ENCODE measurements around the gene PIKFYVE.
"Not testable (repeated sequence)": the region's sequence is repeated elsewhere in the genome, so short reads cannot be mapped to it uniquely, and the experiment has no call there.

Gene PIKFYVE

DNA sequence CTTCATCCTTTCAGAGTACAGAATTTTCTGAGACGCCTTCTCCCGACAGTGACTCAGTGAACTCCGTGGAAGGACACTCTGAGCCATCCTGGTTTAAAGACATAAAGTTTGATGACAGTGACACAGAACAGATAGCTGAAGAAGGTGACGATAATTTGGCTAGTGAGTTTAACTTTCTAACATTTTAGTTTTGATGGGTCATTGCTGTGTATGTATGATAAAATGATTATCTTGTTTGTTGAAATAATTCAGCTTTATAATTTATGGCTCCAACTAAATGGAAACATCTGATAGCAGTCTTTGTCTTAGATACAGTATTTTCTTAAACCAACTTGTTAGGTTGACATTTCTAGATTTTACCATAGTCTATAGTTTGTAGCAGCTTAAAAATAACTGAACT, 38.1 kb downstream of the PIKFYVE start:
- no peak for DNase-seq

DNA sequence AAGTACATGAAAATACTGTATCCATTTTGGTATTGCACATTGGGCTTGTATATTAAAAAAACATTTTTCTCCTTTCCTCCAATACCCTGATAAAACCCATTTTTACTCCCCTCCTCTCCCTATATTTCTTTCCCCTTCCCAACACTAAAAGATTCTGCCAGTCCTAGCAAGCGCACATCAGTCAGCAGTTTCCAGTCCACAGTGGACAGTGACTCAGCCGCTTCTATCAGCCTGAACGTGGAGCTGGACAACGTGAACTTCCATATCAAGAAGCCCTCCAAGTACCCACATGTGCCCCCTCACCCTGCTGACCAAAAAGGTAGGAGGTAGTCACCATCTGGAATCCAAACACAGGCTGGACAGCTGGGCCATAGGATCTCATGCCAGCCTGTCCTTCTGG, 38.6 kb downstream of the PIKFYVE start:
- DNase-seq = no peak

DNA sequence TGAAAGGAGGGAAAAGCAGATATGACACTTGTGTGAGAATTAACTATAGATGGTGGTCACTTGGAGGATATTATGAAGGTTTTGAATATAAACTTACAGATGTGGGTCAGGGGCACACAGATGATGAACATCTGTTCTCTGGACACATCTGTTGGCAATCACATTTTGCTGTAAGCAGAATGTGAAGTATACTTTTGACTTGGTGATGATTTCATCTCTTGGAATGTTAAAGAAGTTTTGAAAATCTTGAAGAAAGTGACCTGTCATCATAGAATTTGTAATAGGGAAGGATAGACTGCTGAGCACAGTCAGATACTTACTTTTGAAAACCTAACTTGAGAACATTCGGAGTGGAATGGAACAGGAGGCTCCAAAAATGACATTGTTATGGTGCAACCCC, 40.2 kb downstream of the PIKFYVE start:
- DNase-seq = no peak

DNA sequence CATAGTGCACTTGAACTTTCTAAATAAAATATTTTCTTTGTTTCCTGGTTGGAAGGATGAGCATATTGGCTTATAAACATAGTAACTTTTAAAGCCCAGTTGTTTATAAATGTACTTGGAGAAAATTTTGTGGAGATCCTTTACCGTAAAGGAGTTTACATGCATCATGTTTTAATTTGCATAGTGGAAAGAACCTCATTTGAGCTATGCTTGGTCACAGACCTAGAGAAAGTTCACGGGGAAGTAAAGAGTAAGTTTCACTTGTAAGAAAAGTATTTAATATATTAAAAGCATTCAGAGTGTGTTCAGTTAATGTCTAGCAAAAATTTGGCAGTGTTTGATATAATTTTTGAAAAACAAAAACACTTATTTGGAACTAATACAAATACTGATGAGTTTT, 45.3 kb downstream of the PIKFYVE start:
- DNase-seq = no peak

DNA sequence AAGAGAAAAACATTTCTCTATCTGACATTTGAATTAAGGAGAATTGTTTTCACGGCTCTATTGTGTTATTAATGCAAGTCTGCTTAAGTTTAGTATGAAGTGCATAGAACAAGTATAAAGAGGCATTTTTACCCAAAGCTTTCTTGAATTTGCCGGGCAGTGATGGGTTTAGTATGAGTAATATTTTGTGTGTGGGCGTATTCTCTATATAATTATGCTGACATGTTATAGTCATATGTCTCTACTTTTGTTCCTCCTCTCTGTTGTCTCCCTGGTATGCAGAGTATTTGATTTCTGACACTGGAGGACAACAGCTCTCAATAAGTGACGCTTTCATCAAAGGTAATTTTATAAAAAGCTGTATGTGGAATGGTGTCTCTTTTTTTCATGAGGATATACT, 45.9 kb downstream of the PIKFYVE start:
- DNase-seq = peak; percentile 28

DNA sequence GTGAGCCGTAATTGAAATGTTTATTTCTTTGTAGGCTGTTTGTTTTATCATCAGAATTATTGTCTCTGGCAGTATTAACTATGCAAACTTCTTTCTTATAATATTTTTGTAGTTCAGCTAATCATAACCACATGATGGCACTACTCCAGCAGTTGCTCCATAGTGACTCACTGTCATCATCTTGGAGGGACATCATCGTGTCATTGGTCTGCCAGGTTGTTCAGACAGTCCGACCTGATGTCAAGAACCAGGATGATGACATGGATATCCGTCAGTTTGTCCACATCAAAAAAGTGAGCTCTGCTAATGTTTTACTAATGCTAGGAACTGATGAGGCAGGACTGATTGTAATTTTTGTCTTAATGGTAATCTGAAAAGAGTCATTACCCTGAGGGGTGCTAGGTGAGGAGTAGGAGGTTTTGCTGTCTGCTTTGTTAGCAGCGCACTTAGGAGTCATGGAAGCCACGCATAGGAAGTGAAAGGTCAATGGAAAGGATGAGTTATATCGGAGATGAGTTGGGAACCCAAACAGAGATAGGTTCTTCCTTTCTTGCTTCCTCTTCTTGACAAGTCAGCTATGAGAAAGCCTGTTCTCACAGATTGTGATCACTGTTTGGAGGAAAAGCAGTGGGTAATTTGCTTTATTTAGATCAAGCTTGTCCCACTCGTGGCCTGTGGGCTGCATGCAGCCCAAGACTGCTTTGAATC, 49.2 kb downstream of the PIKFYVE start:
- DNase-seq = no peak

DNA sequence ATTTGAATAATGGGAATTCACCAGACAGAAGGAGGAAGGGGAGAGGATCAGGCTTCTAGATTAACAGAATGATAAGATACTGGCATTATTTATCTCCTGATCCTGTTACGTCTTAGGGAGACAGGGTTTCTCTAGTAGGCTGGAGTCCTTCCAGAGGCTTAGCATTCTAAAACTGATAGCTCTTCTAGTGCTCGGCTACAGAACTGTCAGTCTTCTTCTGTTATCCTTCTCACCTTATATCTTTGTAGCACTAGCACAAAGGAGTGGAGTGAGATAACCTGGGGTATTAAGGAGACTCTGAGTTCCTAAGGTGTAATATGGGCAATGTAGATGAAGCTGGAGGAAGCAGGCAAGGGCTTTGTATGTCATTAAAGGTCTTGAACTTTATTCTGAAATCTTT, 52.1 kb downstream of the PIKFYVE start:
- no peak for DNase-seq

DNA sequence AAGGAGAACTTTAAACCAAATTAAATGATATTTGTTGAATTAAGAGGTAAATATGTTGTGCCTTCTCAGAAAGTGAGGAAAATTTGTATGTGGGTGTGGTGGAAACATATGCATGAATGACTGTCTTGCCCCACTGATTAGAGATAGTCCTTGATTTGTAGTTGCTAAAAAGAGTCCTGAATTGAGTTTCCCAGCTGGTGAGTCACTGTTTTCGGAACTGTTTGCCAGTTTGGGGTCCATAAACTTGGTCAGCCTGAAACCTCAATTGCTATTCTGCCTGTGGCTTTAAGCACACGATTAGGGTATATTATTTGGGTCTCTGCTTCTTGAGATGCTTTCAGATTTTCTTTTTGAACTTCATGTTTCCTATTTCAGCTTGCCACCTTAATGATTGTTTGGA, 53.3 kb downstream of the PIKFYVE start:
- peak; percentile 55 for DNase-seq

DNA sequence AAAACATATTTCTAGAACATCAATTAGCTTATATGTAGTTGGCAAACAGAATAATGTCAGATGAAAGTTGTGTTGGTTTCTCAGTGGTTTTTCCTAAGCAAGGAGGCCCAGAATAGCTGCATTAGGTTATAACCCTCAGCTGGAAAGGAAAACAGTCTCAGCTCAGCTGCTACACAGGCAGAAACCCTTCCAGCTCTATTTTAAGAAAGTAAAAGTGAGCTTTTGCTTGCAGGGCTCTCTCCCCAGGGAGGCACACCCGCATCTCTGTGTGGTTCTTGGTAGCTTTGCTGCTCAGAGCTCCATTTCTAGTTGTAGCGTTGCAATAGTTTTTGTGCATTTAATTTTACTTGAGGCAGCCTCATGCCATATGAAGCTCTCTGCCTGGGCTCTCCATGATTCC, 54.6 kb downstream of the PIKFYVE start:
- DNase-seq = no peak

DNA sequence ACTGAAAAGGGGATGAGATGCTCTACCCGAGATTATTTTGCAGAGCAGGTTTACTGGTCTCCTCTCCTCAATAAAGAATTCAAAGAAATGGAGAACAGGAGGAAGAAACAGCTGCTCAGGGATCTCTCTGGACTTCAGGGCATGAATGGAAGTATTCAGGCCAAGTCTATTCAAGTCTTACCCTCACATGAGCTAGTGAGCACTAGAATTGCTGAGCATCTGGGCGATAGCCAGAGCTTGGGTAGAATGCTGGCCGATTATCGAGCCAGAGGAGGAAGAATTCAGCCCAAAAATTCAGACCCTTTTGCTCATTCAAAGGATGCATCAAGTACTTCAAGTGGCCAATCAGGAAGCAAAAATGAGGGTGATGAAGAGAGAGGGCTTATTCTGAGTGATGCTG, 60.0 kb downstream of the PIKFYVE start:
- DNase-seq = no peak

DNA sequence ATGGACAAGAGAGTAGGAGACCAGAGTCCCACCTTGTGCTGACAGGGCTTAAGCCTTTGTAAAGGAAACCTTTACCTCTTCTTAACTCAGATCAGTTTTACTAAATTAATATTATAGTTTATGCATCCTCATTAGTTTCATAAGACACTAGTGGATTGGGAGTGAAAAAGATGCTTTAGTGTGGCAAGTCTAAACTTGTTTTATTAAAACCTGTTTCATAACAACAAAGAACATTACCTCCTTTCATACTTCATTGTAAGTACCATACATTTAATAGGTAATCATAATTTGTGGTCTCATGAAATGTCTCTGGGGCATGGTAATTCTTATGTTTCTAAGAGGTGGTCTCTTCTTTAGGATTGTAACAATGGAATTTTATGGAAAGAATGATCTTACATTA, 63.4 kb downstream of the PIKFYVE start:
- no peak for DNase-seq

DNA sequence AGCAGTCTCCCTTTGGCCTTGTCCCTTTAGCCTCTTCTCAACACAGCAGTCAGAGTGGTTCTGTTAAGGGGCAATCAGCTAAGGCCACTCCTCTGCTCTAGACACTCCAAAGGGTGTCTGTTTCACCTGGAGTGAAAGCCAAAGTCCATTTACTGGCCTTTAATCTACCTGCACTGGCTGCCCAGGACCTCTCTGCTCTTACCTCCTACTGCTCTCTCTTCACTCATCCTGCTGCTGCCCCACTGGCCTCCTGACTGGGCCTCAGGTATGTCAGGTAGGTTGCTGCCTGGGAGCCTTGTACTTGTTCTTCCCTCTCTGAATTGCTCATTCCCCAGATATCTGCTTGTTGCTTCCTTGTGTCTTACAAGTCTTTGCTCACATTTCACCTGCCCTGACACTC, 68.2 kb downstream of the PIKFYVE start:
- no peak for DNase-seq

DNA sequence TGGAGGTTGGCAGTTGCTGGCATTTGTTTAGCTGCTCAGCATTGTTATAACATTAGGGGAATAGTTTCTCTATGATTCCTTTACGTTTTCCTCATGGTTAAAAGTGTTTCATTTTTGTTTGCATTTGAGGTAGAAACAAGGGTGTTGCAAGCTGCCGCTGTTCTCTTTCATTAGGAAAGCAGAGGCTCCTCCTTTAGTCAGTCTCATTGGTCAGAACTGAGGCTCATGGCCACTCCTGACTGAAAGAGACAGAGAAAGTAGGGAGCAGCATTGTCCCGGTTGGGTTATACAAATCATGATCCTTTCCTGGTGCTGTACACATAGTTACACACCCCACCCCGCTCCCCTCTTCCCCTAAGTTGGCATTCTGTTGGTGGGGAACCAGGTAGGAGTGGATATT, 80.7 kb downstream of the PIKFYVE start:
- no peak for DNase-seq

DNA sequence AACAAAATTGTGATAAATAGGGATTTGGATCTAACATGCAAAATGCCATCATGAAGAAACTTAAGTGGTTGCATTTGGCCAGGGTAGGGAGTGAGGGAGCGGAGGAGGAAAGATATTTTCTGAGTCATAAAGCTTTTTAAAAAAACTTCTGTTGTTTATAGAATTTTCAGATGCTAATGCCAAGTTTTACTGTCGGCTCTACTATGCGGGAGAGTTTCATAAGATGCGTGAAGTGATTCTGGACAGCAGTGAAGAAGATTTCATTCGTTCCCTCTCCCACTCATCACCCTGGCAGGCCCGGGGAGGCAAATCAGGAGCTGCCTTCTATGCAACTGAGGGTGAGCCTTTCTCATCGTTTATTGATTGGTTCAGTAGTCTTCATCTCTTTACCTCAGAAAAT, 84.6 kb downstream of the PIKFYVE start:
- no peak for DNase-seq

DNA sequence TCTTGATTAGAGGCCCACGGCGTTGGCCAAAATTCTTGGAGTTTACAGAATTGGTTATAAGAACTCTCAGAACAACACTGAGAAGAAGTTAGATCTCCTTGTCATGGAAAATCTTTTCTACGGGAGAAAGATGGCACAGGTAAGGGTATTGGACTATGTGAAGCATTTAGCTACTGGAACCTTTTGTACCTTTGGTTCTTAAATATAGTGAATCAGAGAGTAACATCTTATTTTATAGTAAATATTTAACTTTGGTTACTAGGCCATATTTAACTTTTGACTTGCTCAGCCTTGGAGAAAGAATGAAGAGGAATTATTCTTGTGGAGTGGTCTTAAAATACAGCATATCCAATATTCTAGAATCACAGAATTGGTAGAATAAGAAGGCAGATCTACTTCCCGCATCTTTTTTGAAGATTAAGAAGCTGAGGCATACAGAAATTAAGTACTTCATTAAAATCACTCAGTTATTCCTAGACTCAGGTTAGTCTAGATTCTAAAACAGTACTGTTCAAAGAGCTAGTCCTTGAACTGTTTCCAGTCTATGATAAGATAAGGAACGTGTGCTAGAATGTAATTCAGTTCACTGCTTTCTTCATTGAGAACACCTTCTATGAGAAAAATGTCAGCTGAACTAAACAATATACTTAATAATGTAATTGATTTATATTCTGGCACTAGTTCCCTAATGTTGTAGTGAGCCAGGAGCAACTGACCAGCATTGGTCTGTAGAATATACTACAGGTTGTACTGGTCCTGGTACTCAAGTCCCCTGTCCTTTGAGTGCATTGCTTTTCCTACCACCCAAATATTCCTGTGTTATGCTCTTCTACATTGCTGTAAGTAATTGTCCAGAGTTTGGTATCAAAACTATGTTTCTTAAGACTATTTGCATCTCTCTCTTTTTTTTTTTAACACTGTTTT, 86.9 kb downstream of the PIKFYVE start:
- no peak for DNase-seq

DNA sequence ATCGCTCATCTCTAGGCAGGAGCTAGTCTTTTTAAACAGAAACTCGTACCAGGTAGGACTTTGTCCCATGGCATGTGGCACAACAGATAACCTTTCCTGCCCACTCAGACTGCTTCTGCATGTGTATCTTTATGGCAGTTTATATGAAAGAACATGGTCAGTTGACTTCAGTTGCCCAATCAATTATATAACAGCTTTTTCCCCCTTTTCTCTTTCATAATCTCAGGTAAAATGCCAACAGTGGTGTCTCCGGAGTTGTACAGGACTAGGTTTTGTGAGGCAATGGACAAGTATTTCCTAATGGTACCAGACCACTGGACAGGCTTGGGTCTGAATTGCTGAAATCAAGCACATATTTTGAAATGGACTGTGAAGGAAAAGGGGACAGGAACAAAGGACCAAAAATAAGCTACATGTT, 88.9 kb downstream of the PIKFYVE start:
- no peak for DNase-seq

DNA sequence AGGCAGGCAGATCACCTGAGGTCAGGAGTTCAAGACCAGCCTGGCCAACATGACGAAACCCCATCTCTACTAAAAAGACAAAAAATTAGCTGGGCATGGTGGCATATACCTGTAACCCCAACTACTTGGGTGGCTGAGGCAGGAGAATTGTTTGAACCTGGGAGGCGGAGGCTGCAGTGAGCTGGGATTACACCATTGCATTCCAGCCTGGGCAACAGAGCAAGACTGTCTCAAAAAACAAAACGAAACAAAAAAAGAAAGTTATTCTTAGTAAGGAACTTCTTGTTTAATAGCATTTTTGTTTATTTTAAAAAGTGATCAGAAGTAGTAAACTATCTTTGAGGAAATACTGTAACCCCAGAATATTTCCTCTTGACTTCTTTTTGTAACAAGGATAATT, 90.4 kb downstream of the PIKFYVE start:
- not testable (repeated sequence) for DNase-seq

DNA sequence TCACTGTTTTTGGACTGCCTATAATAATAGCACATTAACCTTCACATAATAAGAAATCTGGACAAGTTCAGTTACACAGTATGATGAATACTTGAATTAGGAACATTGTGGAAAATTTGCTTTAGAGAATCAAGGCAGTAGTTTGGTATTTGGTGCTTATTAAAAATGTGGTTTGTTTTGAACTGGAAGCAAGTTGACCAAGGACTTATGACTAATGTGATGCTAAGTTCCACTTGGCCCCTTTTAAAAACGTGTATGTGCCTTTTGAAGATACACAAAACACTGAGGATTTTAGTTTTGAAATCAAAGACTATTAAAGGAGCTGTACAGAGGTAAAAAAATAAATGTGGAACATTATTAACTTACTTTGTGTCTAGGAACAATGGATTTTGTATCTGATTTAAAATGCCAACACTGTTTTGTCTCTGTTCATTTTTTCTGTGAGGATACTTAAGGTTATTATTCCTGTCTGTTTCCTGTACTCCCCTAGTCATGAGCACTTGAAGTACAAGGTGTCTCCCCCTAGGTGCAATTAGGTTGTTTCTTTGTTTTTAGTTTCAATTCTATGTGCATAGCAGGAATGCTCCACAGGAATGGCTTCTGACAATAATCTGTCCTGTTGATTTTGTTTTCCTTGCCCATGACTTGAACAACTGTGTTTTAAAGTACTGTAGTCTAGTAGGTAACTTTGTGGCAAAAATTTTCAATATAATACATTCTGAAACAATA, 91.0 kb downstream of the PIKFYVE start:
- DNase-seq = no peak

DNA sequence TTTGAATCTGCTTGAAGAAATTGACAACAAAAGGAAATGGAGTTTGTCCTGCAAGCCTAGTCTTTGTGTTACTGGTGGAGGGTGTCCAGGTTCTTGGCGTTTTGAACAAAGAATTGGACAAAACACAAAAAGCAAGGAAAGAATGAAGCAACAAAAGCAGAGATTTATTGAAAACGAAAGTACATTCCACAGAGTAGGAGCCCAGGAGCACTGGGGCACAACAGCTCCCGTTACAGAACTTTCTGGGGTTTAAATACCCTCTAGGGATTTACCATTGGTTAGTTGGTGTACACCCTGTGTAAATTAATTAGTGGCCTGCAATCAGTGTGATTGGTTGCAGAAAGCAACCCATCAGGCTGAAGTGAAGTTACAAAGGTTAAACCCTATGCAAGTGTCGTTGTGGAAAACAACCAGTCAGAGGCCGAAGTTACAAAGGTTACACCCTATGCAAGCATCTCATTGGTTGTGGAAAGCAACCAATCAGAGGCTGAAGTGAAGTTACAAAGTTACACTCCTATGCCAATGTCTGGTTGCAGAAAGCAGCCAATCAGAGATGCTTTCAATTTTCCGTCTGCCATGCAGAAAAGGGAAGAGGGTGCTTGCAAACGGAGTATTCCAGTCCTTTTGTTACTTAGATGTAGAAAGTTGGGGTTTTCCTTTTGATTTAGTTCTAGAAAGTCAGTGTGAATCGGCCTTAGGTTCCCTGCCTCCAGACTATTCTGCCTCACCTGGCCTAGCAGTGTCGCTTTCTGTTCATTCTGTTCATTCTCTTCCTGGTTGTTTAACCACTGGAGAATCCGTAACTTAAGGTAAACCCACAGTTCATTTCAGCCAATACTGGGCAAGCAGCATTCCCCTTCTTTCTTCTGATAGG, 92.9 kb downstream of the PIKFYVE start:
- DNase-seq = no peak

DNA sequence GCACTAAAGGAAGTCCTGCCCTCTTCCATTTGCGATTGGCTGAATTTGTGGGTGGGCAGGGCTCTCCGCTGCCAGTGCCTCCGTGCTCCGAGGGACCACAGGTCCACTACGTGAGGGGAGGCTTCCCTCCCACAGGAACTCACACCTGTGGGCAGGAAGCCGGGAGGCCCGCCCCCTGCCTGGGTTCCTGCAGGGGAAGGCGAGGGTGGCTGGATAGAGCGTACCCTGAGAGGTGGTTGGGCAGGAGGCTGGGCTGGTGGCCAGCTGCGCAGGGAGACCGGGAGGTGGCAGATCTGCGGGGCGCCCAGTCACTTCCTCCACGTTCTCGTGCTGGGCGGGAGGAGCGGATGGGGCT, 93.6 kb downstream of the PIKFYVE start:
- no peak for DNase-seq

DNA sequence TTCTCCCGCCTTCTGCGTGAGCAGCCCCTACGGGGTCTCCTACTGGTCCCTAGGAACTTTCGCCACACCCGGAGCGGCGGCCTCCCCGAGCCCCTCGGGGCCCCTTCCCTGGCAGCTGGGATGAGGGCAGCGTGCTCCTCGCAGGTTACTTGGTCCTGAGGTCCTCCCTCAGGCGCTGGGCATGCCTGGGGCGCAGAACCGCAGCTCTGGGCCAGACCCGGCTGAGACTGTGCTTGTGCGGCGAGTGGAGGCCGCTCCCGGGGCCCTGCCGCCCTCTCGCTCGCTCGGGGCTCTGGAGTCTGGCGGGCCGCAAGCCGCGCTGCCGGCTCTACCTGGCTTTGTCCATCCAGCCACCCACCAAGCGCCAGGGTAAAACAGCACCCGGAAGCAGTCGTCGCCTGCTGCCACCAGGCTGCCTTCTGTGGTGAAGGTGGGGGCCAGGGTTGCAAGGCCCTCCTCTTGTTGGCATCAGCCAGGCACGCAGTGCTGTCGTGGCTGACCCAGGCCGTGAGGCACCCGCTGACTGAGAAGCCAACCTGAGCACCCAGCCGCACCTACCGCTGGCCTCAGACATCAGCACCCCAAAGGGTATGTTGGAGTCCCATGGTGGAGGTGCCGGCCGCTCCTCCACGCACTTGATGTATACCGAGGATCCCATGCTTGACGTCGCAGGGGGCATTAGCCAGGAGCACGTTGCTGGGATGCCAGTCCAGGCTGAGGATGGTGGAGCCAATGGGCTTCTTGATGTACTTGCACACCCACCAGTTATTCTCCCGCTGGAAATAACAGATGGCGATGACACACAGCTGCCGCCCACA, 94.4 kb downstream of the PIKFYVE start:
- DNase-seq = no peak

DNA sequence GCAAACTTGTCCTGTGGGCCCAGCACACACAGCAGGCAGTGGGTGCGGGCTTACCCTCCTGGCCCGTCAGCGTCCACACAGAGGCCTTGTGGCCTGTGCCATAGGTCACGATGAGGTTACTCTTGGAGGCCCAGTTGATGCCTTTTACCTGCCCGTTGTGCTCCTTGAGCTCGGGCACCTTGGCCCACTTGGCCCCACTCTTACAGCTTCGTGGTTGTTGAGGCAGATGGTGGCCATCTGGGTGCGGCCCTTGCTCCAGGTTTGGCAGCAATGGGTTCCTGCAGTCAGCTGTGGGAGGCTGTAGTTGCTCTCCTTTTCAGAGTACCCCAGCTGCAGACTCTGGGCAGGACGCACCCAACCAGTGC, 95.0 kb downstream of the PIKFYVE start:
- DNase-seq = no peak
